Mesendoderm (in vitro differentiated cells): ENCODE data around the gene SHCBP1L.

ENCODE experiments used
- DNase-seq: peaks from one replicate; pipeline ENCODE4 v3.0.0; 2013
- H2AK5ac ChIP-seq: 2 replicates; pipeline ENCODE4 v1.6.1; 2013; ENCODE audit warnings: low read length, inconsistent platforms
- H2BK120ac ChIP-seq: 2 replicates; pipeline ENCODE4 v1.6.1; 2013; ENCODE audit warnings: low read depth, mild to moderate bottlenecking, low read length, moderate library complexity, mixed read lengths
- H2BK15ac ChIP-seq: replicated peaks from 2 replicates; pipeline ENCODE4 v1.6.1; 2013; ENCODE audit warnings: low read depth, mild to moderate bottlenecking, moderate library complexity
- H2BK5ac ChIP-seq: 2 replicates; pipeline ENCODE4 v1.6.1; 2013; ENCODE audit warnings: low read length, inconsistent platforms
- H3K18ac ChIP-seq: 2 replicates; pipeline ENCODE4 v1.6.1; 2013; ENCODE audit warnings: mild to moderate bottlenecking, low read length, mixed read lengths
- H3K23ac ChIP-seq: one replicate; pipeline ENCODE4 v1.6.1; 2013; ENCODE audit warnings: low read length
- H3K27ac ChIP-seq: 2 replicates; pipeline ENCODE4 v1.5.1; 2013; ENCODE audit warnings: low read depth, mild to moderate bottlenecking, inconsistent platforms, low read length, moderate library complexity
- H3K27me3 ChIP-seq: 2 replicates; pipeline ENCODE4 v1.6.1; 2013; ENCODE audit warnings: low read length, control low read depth, mild to moderate bottlenecking, inconsistent platforms; ENCODE audit not compliant: insufficient read depth, poor library complexity
- H3K36me3 ChIP-seq: 2 replicates; pipeline ENCODE4 v1.6.1; 2013; ENCODE audit warnings: low read length, inconsistent platforms; ENCODE audit not compliant: control insufficient read depth, insufficient read depth
- H3K4ac ChIP-seq: one replicate; pipeline ENCODE4 v1.6.1; 2013; ENCODE audit warnings: low read depth, mild to moderate bottlenecking, low read length, moderate library complexity
- H3K4me1 ChIP-seq: 2 replicates; pipeline ENCODE4 v1.6.1; 2013; ENCODE audit warnings: low read depth, low read length, inconsistent platforms; ENCODE audit not compliant: control insufficient read depth
- H3K4me2 ChIP-seq: 2 replicates; pipeline ENCODE4 v1.6.1; 2013; ENCODE audit warnings: low read length
- H3K4me3 ChIP-seq: 2 replicates; pipeline ENCODE4 v1.5.1; 2013; ENCODE audit warnings: mild to moderate bottlenecking, low read length
- H3K56ac ChIP-seq: one replicate; pipeline ENCODE4 v1.6.1; 2013; ENCODE audit warnings: low read length
- H3K79me1 ChIP-seq: 2 replicates; pipeline ENCODE4 v1.6.1; 2013; ENCODE audit warnings: low read length, inconsistent platforms
- H3K79me2 ChIP-seq: 2 replicates; pipeline ENCODE4 v1.6.1; 2013; ENCODE audit warnings: mild to moderate bottlenecking, low read length; ENCODE audit not compliant: control insufficient read depth, insufficient read depth
- H3K9ac ChIP-seq: 2 replicates; pipeline ENCODE4 v1.6.1; 2013; ENCODE audit warnings: low read length, inconsistent platforms
- H4K5ac ChIP-seq: one replicate; pipeline ENCODE4 v1.6.1; 2013; ENCODE audit warnings: low read length
- H4K8ac ChIP-seq: one replicate; pipeline ENCODE4 v1.6.1; 2013; ENCODE audit warnings: low read depth, mild to moderate bottlenecking, control low read depth, low read length, moderate library complexity
- WGBS: extraction: QIAGEN DNeasy Blood & Tissue Kit; methylation state at CpG from one replicate; pipeline ENCODE4 v1.1.7; 2013; ENCODE audit warnings: low lambda C conversion rate, missing lambda C conversion rate; ENCODE audit not compliant: insufficient coverage; ENCODE audit errors: extremely low coverage; 5-methylcytosine and 5-hydroxymethylcytosine counted together

Gene SHCBP1L

DNA sequence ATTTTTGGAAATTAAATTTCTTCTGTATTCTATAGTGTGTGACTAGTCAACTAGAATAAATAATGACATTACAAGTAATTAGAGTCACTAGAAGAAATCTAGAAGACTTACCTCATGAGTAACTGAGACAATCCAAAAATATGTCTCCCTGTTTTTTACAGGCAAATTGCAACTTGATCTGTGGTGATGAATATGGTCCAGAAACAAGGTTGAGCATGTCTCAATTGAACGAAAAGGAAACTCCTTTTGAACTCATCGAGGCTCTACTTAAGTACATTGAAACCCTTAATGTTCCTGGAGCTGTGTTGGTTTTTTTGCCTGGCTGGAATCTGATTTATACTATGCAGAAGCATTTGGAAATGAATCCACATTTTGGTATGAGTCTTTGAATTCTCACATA lies 77.1 kb downstream of the SHCBP1L start:
- peaks cover 25% of the 10 kb centered on the region for H3K36me3 ChIP-seq
- no peak overlapping the region for H3K4me3 ChIP-seq
- H3K27me3 ChIP-seq = no peaks in the 10 kb centered on the region
- no peak overlapping the region for H2BK15ac ChIP-seq
- H4K5ac ChIP-seq = no peak overlapping the region
- H2BK5ac ChIP-seq = no peak overlapping the region
- no peak overlapping the region for H2AK5ac ChIP-seq
- DNase-seq = no peak
- no peak overlapping the region for H3K23ac ChIP-seq
- no CpG with 5 or more reads among the region's 2 CpGs for WGBS
- no peak overlapping the region for H4K8ac ChIP-seq
- H3K27ac ChIP-seq = no peak overlapping the region
- H3K18ac ChIP-seq = no peak overlapping the region
- H3K79me1 ChIP-seq = peaks cover 7% of the 10 kb centered on the region
- no peak overlapping the region for H3K4me2 ChIP-seq
- H3K79me2 ChIP-seq = no peaks in the 10 kb centered on the region
- no peak overlapping the region for H3K9ac ChIP-seq
- H3K4me1 ChIP-seq = no peaks in the 10 kb centered on the region
- H2BK120ac ChIP-seq = no peak overlapping the region
- no peak overlapping the region for H3K56ac ChIP-seq
- no peak overlapping the region for H3K4ac ChIP-seq

- no peak overlapping the region for H3K4me2 ChIP-seq
- H2BK15ac ChIP-seq = no peak overlapping the region
- H3K79me1 ChIP-seq = peaks cover 11% of the 10 kb centered on the region
- no peak overlapping the region for H3K4me3 ChIP-seq
- no peak overlapping the region for H2AK5ac ChIP-seq
- DNase-seq = no peak
- H3K79me2 ChIP-seq = no peaks in the 10 kb centered on the region
- no peak overlapping the region for H3K23ac ChIP-seq
- no peak overlapping the region for H3K18ac ChIP-seq
- no peak overlapping the region for H2BK120ac ChIP-seq
- no CpG with 5 or more reads among the region's 3 CpGs for WGBS
- no peaks in the 10 kb centered on the region for H3K27me3 ChIP-seq
- H3K56ac ChIP-seq = no peak overlapping the region
- no peak overlapping the region for H4K5ac ChIP-seq
- H2BK5ac ChIP-seq = no peak overlapping the region
- no peak overlapping the region for H3K27ac ChIP-seq
- no peak overlapping the region for H3K4ac ChIP-seq
- no peaks in the 10 kb centered on the region for H3K4me1 ChIP-seq
- H3K9ac ChIP-seq = no peak overlapping the region
- peaks cover 23% of the 10 kb centered on the region for H3K36me3 ChIP-seq
- no peak overlapping the region for H4K8ac ChIP-seq
Observed at GRCh38 chr1:182872881-182873280, 80.1 kb downstream of the SHCBP1L start.

DNA sequence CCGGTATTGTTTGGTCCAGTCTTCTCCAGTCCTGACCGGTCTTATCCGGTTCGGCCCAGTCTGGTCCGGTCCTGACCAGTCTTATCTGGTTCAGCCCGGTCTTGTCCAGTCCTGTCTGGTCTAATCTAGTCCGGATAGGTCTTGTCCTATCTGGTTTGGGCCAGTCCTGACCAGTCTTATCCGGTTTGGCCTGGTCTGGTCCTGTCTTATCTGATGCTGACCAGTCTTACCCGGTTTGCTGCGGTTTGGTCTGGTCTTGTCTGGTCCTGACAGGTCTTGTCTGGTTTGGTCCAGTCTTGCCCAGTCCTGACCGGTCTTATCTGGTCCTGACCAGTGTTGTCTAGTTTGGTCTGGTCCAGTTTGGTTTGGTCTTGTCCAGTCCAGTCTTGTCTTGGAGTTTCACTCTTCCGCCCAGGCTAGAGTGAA lies 83.7 kb downstream of the SHCBP1L start:
- WGBS = no CpG with 5 or more reads among the region's 12 CpGs
- H3K79me1 ChIP-seq = peaks cover 12% of the 10 kb centered on the region
- no peak overlapping the region for H2BK5ac ChIP-seq
- H3K4ac ChIP-seq = no peak overlapping the region
- no peaks in the 10 kb centered on the region for H3K4me1 ChIP-seq
- no peak overlapping the region for H3K4me2 ChIP-seq
- H3K18ac ChIP-seq = no peak overlapping the region
- no peak overlapping the region for H2BK120ac ChIP-seq
- H3K4me3 ChIP-seq = no peak overlapping the region
- no peak overlapping the region for H3K56ac ChIP-seq
- H3K23ac ChIP-seq = no peak overlapping the region
- H2AK5ac ChIP-seq = no peak overlapping the region
- no peaks in the 10 kb centered on the region for H3K79me2 ChIP-seq
- no peak overlapping the region for H2BK15ac ChIP-seq
- H3K27me3 ChIP-seq = no peaks in the 10 kb centered on the region
- DNase-seq = peak; percentile 82
- no peak overlapping the region for H3K9ac ChIP-seq
- peaks cover 19% of the 10 kb centered on the region for H3K36me3 ChIP-seq
- no peak overlapping the region for H3K27ac ChIP-seq
- H4K8ac ChIP-seq = no peak overlapping the region
- H4K5ac ChIP-seq = no peak overlapping the region

DNA sequence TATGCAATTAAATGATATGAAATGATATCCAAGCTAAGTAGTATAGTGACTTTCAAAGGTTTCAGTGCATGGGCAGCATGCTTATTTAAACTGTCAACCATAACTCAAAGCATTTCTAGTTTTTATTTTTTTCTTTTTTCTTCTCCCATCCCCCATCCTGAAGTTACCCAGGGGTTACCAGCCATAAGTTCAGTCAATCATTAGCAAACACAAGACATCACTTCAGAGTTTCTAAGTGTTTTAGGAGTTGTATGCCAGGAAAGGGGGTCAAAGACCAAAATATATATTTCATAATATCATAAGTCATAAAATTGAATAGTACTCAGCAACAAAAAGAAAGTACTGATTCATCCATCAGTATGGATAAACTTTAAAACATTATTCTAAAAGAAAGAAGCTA lies 85.1 kb downstream of the SHCBP1L start:
- Histone ChIP-seq H3K23ac (no peak overlapping the region), H3K9ac (no peak overlapping the region), H3K79me1 (peaks cover 11% of the 10 kb centered on the region), H3K27me3 (no peaks in the 10 kb centered on the region), H3K4ac (no peak overlapping the region), H3K27ac (no peak overlapping the region), H3K4me3 (no peak overlapping the region), H2BK5ac (no peak overlapping the region), H2AK5ac (no peak overlapping the region), H3K4me1 (no peaks in the 10 kb centered on the region), H3K18ac (no peak overlapping the region), H4K5ac (no peak overlapping the region), H3K79me2 (peaks cover 2% of the 10 kb centered on the region), H3K36me3 (peaks cover 16% of the 10 kb centered on the region), H4K8ac (no peak overlapping the region), H2BK15ac (no peak overlapping the region), H2BK120ac (no peak overlapping the region), H3K56ac (no peak overlapping the region), H3K4me2 (no peak overlapping the region)
- no peak for DNase-seq

DNA sequence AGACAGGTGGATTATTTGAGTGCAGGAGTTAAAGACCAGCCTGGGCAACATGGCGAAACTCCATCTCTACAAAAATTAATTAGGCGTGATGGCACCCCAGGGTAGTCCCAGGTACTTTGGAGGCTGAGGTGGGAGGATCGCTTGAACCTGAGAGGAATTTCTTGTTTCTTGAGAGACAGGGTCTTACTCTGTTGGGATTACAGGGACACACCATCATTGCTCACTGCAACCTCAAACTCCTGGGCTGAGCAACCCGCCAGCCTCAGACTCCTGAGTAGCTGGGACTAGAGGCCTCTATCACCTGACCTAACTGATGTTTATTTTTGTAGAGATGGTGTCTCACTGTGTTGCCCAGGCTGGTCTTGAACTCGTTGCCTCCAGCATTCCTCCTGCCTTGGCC lies 89.0 kb downstream of the SHCBP1L start:
- Histone ChIP-seq H4K5ac (no peak overlapping the region), H3K79me1 (peaks cover 7% of the 10 kb centered on the region), H3K18ac (no peak overlapping the region), H3K4me1 (no peaks in the 10 kb centered on the region), H3K56ac (no peak overlapping the region), H2BK5ac (no peak overlapping the region), H3K36me3 (peaks cover 16% of the 10 kb centered on the region), H3K4ac (no peak overlapping the region), H3K4me2 (no peak overlapping the region), H3K23ac (no peak overlapping the region), H3K9ac (no peak overlapping the region), H3K4me3 (no peak overlapping the region), H2BK15ac (no peak overlapping the region), H2AK5ac (no peak overlapping the region), H3K27ac (no peak overlapping the region), H2BK120ac (no peak overlapping the region), H3K27me3 (no peaks in the 10 kb centered on the region), H3K79me2 (peaks cover 6% of the 10 kb centered on the region), H4K8ac (no peak overlapping the region)
- DNase-seq = no peak
- WGBS = no CpG with 5 or more reads among the region's 5 CpGs

DNA sequence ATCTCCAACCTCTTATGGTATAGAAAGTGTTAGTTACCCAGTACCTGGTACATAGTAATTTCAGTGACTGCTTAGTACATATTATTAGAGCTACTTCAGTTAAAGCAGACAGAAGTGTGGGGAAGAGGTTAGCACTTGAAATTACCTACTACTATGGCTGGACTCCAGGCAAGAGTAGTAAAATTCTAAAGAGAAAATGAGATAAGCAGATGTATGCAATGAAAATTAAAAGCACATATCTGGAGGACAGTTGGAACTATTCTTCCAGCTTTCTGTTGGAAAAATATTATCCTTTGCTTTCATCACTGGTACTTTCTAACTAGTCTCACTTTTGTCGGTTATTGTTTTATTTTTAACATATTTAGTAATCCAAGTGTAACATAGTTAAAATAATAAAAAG lies 90.1 kb downstream of the SHCBP1L start:
- H2BK5ac ChIP-seq = no peak overlapping the region
- no peak overlapping the region for H3K4me3 ChIP-seq
- H3K4me2 ChIP-seq = no peak overlapping the region
- H3K23ac ChIP-seq = no peak overlapping the region
- H2BK15ac ChIP-seq = no peak overlapping the region
- no peaks in the 10 kb centered on the region for H3K27me3 ChIP-seq
- H3K4ac ChIP-seq = no peak overlapping the region
- H4K8ac ChIP-seq = no peak overlapping the region
- H3K79me2 ChIP-seq = peaks cover 6% of the 10 kb centered on the region
- H3K27ac ChIP-seq = no peak overlapping the region
- DNase-seq = no peak
- H3K79me1 ChIP-seq = peaks cover 7% of the 10 kb centered on the region
- H3K18ac ChIP-seq = no peak overlapping the region
- no peaks in the 10 kb centered on the region for H3K4me1 ChIP-seq
- peaks cover 22% of the 10 kb centered on the region for H3K36me3 ChIP-seq
- H2AK5ac ChIP-seq = no peak overlapping the region
- H3K9ac ChIP-seq = no peak overlapping the region
- no CpG with 5 or more reads among the region's 1 CpG for WGBS
- H2BK120ac ChIP-seq = no peak overlapping the region
- no peak overlapping the region for H3K56ac ChIP-seq
- no peak overlapping the region for H4K5ac ChIP-seq
